ENCODE results near the gene MORC1.
A peak's percentile ranks its signal among the peaks of the same experiment; 100 is the strongest.

Gene MORC1

GRCh38 chr3:108918866-108919265 is 199.1 kb downstream of the MORC1 start:
- CTCF ChIA-PET, result interaction anchor here (0.7 kb wide), 1 partner anchor 358 kb away, joined by 3 read pairs; no protein-coding TSS in a partner anchor
- no peak for DNase-seq (ENCODE audit: low spot score)

GRCh38 chr3:108914774-108915641 is 202.9 kb downstream of the MORC1 start:
- no peak overlapping the region for H3K27ac ChIP-seq
- ChIA-PET CTCF (interaction anchor here (0.6 to 1.7 kb wide), 12 partner anchors 10 to 451 kb away, joined by 3 to 15 read pairs (median 4); no protein-coding TSS in a partner anchor), POLR2A (ENCODE audit: low non-redundant PET) (no interaction called here)
- peak; percentile 64 for DNase-seq (ENCODE audit: low spot score)
- peak; percentile 78 for TF ChIP-seq CTCF (conservative IDR thresholded peaks at IDR 0.05; ENCODE audit: low read depth)

More at GRCh38 chr3:108918866-108919265, 199.1 kb downstream of the MORC1 start:
- H3K27ac ChIP-seq, result no peak overlapping the region
- POLR2A ChIA-PET (ENCODE audit: low non-redundant PET), result no interaction called here
- no peak for TF ChIP-seq CTCF (conservative IDR thresholded peaks at IDR 0.05; ENCODE audit: low read depth)

GRCh38 chr3:108909799-108910198 is 208.1 kb downstream of the MORC1 start:
- no peak for TF ChIP-seq CTCF (conservative IDR thresholded peaks at IDR 0.05; ENCODE audit: low read depth)
- ChIA-PET POLR2A (ENCODE audit: low non-redundant PET) (no interaction called here), CTCF (no interaction called here)
- no peak overlapping the region for H3K27ac ChIP-seq
- no peak for DNase-seq (ENCODE audit: low spot score)
